ENCODE measurements around the gene ADCY3.

- TF ChIP-seq CTCF (IDR thresholded peaks at IDR 0.05) = no peak
- TF ChIP-seq POLR2A (IDR thresholded peaks at IDR 0.05) = no peak
Observed at GRCh38 chr2:24819442-24820174, 100.4 kb downstream of the ADCY3 start.

Measured in adrenal gland (tissue), 5 donors.